ENCODE measurements around the gene ATOH8.

Gene ATOH8

GRCh38 chr2:85773692-85774091 lies 19.9 kb downstream of the ATOH8 start:
- DNase-seq, result no peak

GRCh38 chr2:85774126-85774978 lies 20.6 kb downstream of the ATOH8 start:
- no peak for DNase-seq

- no peak for DNase-seq
These were observed 21.9 kb downstream of the ATOH8 start for GRCh38 chr2:85775406-85776381.

- DNase-seq, result no peak
These were observed 22.9 kb downstream of the ATOH8 start for GRCh38 chr2:85776672-85777071.

GRCh38 chr2:85777441-85777861 lies 23.7 kb downstream of the ATOH8 start:
- DNase-seq, result peak; percentile 65

GRCh38 chr2:85778646-85779379 lies 25.0 kb downstream of the ATOH8 start:
- DNase-seq, result no peak

GRCh38 chr2:85779641-85780315 lies 26.0 kb downstream of the ATOH8 start:
- DNase-seq, result no peak

- peak; percentile 63 for DNase-seq
These were observed 26.7 kb downstream of the ATOH8 start for GRCh38 chr2:85780316-85781012.

- peak; percentile 63 for DNase-seq
These were observed 27.2 kb downstream of the ATOH8 start for GRCh38 chr2:85781013-85781332.

- no peak for DNase-seq
These were observed 30.0 kb downstream of the ATOH8 start for GRCh38 chr2:85783796-85784195.

GRCh38 chr2:85784474-85784986 lies 30.7 kb downstream of the ATOH8 start:
- no peak for DNase-seq

GRCh38 chr2:85785027-85785822 lies 31.4 kb downstream of the ATOH8 start:
- DNase-seq, result peak; percentile 45

GRCh38 chr2:85785871-85786270 lies 32.1 kb downstream of the ATOH8 start:
- no peak for DNase-seq

- DNase-seq, result no peak
These were observed 32.7 kb downstream of the ATOH8 start for GRCh38 chr2:85786444-85786843.

- no peak for DNase-seq
These were observed 33.1 kb downstream of the ATOH8 start for GRCh38 chr2:85786865-85787264.

GRCh38 chr2:85787282-85787980 lies 33.6 kb downstream of the ATOH8 start:
- DNase-seq, result no peak

- DNase-seq, result no peak
These were observed 34.2 kb downstream of the ATOH8 start for GRCh38 chr2:85787981-85788340.

- no peak for DNase-seq
These were observed 34.8 kb downstream of the ATOH8 start for GRCh38 chr2:85788603-85789002.

- DNase-seq, result no peak
These were observed 35.5 kb downstream of the ATOH8 start for GRCh38 chr2:85789271-85789670.

- no peak for DNase-seq
These were observed 36.2 kb downstream of the ATOH8 start for GRCh38 chr2:85790032-85790431.

Measured in NCI-H1694 treated with DMSO at 0.1 percent for 48 hours (cell line).